GM21526 (cell line): ENCODE data around the gene TMEM233.
"Not testable (repeated sequence)": the region's sequence is repeated elsewhere in the genome, so short reads cannot be mapped to it uniquely, and the experiment has no call there.

ENCODE experiments used
- ATAC-seq: cut with Tn5 transposase; IDR thresholded peaks from one replicate; pipeline ENCODE4 v1.9.1; 2021; ENCODE audit warnings: moderate library complexity; ENCODE audit not compliant: unreplicated experiment, low FRiP score

TMEM233 gene

DNA sequence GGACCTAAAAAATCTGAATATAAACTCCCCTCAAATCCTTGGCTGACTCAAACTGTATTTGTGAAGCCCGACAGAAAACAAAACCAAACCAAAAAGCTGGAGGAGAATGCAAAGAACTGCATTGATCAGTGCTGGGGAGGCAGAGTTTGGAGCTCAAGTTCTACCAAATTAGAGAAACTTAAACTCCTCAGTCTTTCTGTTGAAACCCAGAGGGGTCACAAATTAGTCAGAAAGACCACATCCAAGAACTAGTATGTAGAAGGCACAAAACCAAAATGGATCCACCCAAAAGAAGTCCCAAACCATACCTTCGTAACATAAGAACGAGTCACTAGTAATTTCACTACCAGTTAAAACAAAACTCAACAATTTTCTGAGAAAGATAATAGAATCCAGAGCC lies 59.1 kb downstream of the TMEM233 start:
- no peak for ATAC-seq

DNA sequence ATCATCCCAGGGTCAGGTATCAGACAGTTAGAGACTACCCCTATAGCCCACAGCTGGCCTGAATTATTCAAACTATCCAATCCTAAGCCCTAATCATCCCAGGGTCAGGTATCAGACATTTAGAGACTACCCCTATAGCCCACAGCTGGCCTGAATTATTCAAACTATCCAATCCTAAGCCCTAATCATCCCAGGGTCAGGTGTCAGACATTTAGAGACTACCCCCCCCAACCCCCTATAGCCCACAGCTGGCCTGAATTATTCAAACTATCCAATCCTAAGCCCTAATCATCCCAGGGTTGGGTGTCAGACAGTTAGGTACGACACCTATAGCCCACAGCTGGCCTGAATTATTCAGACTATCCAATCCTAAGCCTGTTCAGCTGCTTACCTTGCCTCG lies 63.4 kb downstream of the TMEM233 start:
- ATAC-seq: not testable (repeated sequence)

DNA sequence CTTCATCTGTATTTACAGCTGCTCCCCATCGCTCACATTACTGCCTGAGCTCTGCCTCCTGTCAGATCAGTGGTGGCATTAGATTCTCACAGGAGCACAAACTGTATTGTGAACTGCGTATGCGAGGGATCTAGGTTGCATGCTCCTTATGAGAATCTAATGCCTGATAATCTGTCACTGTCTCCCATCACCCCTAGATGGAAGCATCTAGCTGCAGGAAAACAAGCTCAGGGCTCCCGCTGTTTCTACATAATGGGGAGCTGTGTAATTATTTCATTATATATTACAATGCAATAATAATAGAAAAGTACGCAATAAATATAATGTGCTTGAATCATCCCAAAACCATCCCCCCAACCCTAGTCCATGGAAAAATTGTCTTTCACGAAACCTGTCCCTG lies 64.6 kb downstream of the TMEM233 start:
- ATAC-seq: not testable (repeated sequence)

DNA sequence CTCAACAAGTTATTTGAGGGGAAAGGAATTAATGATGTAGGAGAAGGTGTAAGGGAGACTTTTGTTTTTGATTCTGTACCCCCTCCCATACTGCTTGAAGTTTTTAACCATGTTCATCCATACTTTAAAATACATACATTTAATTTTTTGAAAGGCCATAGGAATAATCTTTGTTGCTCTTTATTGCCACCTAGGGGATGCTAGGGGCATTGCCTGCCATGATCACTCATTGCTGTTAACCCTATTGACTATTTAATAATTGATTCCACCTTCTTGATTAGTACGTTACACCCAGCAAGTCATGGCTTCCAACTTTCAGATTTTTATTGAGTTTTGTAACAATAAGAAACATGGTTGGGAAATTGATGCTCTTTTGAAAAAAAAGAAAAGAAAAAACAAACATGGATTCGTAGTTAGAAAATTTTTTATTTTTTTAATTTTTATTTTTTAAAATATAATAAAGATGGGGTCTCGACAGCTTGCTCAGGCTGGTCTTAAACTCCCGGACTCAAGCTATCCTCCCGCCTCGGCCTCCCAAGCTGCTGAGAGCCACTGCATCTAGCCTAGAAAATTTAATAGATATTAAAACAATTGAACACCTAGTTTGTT lies 65.8 kb downstream of the TMEM233 start:
- ATAC-seq: peak; percentile 61

DNA sequence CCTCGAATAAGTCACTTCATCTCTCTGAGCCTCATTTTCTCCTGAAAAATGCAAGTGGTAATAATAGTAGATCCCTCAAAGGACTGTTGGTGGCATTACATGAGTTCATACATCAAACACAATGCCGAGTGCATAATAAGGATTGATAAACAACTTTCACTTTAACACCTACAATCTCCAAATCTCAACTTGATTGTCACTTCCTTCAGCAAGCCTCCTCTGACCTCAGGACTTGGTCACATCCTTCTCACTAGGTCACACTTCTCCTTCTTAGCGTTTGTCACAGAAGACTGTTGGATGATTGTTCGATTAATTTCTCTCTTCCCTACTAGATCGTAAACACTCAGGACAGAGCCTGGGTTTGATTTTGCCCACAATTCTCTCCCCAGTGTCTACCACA lies 66.5 kb downstream of the TMEM233 start:
- ATAC-seq: no peak

DNA sequence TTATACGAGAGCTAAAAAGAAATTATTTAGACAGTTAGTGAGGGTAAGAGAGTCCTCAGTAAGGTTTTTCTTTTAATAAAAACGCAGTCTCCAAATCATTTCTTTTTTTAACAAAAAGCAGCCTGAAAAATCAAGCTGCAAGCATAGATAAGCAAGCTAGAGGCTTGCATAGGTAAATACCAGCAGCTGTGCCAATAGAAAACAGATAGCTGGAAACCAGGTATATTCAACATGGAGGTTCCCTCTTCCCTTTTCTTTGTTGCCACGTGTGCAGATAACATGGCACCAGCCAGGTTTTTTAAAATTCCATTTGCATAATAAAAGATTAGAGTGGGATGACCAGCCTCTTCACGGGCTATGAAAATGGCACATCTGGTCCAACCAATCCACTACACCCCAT lies 68.3 kb downstream of the TMEM233 start:
- no peak for ATAC-seq

DNA sequence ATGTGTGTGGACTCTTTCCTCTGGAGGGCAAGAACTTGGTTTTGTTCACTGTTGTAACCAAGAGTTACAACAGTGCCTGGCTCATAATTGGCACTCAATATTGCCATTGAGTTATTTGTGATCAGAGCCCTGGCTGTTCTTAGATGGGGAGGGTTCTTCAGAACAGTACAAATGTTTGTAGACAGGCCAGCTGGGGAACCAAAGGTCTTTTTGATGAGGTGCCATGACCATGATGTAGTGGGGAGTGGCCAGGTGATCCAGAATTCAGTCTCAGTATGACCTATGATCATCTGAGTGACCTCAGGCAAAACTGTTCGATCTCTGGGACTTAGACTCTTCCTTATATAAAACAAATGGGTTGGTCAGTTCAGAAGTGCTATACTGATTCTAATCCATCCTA lies 71.1 kb downstream of the TMEM233 start:
- no peak for ATAC-seq

DNA sequence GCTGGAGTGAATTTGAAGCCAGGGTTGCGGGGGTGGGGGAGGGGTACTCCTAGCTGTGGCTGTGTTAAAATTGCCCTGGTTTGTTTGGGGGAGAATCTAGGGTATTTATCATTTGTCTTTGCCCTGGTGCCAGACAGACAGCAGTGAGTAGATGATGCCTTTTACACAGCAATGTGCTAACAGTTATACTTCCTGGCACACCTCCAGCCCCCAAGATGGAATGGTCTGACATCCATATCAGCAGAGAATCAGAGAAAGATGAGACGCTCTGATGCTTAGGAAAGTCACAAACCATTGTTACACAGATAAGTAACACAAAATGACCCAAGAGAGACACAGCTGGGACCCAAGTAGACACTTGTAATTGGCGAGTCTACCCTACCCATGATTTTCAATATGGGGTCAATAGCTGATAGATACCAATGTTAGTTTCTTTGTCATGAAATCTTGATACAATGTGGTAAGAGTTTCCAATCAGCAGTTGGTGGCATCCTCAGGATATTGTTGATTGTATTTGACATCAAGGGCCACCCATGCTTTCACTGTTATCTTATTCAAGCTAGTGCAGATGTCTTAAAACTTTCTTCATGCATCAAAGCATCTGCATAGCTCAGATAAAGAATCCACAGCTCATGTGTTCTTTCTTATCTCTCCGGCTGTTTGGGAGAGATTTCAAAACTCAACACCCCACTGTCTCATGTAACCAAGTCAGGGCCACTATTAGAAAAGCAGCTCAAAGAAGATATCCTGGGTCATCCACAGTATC lies 71.8 kb downstream of the TMEM233 start:
- no peak for ATAC-seq

DNA sequence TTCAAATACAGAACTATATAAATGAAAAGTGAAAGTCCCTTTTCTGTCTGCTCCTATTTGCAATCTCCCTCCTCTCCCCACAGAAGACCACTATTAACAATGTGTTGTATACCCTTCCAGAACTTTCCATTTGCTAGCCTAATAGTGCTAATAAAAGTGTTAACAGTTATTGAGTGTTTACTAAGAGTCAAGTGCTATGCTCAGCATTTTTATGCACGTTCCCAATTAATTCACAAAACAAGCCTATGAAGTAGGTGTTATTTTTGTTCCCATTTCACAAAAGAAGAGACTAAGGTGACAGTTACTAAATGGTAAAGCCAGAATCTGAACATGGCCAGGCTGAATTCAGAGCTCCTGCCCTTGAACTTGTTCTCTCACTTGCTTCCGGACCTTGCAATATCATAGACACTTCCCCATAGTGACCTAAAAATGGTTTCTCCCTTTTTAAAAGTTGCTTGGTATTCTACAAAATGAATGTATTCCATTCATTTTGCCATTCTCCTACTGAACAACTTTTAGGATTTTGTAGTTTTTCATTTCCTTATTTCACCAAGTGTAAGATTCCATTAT lies 72.7 kb downstream of the TMEM233 start:
- ATAC-seq: no peak

DNA sequence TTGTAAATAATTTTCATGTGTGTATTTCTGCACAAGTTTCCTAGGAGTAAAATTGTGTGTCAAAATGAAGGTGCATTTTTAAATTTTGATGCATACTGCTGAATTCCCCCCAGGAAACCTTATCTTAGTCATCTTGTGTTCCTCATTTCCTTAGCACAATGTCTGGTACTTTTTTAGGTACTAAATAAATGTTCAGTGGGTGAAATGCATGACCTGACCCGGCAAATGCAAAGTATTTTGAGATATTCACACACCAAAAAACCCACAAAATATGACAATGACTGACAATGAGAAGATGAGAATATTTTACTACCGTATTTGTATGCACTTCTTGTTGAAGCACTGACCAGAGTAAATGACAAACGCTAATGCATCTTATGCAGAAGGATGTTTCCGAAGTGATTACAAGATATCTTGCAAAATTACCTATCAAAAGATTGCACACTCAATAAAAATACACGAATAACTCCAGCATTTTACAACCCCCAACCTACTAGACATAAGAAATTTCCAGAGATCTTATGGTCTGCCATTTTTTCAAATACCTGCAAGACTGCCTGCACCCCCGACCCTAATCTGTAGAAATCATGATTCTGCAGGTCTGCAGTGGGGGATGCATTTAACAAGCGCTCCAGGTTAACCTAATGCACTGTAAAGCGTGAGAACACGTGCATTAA lies 73.5 kb downstream of the TMEM233 start:
- no peak for ATAC-seq

DNA sequence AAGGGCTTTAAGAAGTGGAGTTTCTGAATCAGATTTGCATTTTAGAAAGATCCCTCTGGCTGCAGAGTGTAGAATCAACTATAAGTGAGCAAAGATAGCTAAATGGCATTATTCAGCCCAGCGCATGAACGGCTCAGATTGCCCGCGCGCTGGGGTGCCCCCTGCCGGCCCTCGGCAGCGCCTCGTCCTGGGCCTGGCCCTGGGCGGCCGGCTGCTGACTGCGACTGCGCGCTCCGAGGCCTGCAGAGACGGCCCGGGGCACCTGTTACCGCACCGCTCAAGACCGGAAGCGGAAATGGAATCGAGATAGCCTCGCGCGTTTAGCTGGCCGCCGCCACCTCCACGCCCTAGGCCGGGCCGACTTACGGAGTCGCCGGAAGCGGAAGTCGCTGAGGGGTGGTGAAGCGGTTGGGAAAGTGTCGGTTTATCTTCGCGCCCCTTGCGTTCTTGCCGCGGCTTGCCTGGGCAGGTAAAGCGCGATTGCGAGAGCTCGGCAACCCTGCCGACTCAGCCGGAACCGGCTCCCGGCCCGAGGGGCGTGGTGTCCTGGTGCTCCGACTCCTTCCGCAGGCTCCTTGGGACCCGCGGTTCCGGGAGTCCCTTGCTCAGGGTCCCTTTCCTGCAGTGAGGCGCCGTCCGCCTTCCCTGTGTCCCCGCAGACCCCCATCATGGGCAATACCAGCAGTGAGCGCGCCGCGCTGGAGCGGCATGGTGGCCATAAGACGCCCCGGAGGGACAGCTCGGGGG lies 74.2 kb downstream of the TMEM233 start, which contains the start of gene PRKAB1:
Gene PRKAB1, plus strand, starts transcription at position 557 of the 747 bp plus-strand sequence. Its CDS starts 112 bp downstream, at position 669.
- peak; percentile 94 for ATAC-seq

DNA sequence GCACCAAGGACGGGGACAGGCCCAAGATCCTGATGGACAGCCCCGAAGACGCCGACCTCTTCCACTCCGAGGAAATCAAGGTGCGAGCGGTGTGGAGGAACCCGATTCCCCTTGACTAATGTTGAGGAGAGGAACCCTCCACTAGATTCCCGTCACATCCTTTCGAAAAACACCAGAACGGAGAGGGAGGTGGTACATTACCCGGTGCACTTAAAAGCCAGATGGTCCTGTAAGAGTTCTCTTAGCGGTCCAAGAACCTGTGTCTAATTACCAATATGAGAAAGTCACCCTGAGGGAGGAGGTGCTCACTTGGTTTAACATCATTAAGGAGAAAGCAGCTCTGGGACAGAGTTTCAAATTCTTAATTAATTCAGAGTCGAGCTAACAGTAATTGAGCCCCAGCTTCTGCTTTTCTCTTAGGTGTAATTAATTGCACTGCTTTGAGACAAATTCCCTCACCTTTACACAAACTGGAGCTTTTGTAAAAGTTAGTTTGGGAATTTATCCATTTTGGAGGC lies 74.8 kb downstream of the TMEM233 start:
- ATAC-seq: no peak

DNA sequence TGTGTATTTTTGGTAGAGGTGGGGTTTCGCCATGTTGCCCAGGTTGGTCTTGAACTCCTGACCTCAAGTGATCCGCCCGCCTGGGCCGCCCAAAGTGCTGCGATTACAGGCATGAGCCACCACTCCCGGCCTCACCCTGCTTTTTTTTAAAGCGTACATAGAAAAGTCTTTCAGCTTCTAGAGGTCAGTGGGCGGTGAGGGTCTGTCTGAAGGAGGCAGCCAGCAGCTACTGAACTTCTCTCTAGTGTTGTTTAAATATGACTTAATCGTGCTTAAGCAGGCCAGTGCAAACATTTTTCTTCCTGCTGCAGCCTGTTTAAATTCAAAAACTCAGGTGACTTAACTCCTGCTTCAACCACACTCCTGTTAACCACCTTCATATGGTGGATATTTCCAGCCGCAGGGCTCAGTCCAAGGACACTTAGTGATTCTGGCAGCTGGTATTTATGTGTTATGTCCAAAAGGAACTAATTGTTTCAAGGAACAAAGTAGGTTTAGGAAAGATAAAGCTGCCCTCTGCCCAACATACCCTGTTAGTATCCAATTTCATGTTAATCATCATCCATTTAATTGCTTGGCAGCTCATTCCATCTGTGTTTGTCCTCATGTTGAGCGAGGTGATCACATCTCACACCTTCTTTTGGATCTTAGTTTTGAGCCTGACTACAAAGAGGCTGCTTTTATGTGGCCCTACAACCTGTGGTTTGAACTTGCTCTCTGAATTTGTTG lies 76.3 kb downstream of the TMEM233 start:
- no peak for ATAC-seq

DNA sequence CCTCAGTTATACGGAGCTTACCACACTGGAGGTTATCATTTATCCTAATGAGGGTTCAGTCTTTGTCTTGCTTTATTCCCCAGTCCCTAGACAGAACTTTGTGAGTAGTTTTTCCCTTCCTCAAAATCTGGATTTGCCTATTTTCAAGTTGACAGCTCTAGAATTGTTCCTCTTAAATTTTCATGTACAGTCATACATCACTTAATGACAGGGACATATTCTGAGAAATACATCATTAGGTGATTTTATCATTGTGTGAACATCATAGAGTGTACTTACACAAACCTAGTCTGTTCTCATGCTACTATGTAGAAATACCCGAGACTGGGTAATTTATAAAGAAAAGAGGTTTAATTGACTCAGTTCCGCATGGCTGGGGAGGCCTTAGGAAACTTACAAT lies 77.5 kb downstream of the TMEM233 start:
- ATAC-seq: no peak

DNA sequence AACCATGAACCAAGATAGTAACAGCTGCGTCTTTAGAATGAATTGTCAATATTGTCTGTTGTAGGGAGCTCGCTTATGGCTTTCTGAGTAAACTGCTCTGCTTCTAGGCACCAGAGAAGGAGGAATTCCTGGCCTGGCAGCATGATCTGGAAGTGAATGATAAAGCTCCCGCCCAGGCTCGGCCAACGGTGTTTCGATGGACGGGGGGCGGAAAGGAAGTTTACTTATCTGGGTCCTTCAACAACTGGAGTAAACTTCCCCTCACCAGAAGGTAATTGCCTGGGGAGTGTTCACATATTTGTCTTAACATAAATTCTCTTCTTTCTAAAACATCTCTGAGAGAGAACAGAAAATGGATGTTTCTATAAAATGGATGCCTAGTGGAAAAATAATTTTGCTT lies 78.6 kb downstream of the TMEM233 start:
- ATAC-seq: no peak

DNA sequence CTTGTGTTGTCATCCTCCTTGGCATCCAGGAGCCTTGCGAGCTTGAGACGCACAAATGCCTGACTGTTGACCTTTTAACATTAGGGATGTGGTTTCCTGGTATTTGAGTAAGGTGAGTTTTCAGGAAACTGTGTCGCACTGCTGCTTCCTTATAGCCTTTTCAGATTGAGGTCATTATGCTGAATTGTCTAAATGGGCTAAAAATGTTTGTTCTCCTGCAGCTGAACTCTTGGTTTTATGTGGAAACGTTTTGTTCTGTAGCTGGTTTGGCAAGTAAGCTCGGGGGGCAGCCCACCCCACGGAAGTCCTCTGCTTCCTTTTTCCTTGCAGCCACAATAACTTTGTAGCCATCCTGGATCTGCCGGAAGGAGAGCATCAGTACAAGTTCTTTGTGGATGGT lies 80.1 kb downstream of the TMEM233 start:
- no peak for ATAC-seq

DNA sequence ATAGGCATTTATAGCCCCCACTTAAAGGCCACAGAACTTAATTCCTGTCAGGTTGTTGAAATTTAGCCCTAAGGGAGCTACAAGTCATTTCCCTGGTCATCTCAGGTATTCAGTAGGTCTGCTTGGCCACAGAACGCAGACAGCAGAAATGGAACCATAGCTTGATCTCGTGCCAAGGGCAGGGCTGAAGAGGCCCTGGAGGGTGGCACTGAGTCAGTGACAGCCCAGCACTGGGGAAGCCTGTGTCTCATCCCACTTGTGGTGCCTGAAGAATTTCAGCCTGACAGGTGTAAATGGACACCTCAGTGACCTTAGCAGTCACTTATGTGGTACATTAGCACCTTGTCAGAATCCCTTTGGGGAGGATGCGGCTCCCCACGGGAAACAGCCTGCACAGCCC lies 81.0 kb downstream of the TMEM233 start:
- ATAC-seq: no peak

DNA sequence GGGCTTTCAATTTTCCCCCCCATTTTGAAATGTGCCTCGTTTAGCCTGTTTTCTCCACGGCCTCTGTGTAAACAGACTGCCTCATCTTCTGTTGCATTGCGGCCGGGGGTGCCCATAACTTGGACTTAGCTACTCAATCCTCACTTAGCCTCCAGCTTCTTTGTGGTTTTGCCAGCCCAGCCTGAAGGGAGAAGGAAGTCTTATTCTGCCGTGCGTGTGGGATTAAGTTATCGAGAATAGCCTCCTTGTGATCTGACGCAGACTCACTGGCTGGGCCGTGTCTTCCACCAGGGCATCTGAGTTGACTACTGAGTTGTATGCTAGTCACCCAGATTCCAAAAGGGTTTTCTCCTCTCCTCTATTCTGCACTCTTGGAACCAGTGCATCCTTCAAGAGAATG lies 82.4 kb downstream of the TMEM233 start:
- ATAC-seq: no peak

DNA sequence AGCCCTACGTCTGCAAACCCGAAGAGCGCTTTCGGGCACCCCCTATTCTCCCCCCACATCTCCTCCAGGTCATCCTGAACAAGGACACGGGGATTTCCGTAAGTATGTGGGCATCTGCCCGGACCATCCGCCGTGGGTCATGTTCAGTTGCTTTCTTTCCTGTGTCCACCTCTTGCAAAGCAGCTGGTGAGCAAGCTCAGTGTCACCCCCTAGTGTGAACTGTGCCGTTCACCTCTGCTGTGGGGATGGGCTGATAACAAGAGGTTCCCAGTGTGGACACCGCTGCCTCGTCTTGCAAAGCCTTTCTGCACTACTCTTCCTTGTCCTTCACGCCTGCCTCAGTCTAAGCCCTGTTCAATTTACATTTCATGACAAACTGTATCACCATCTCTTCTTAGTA lies 83.0 kb downstream of the TMEM233 start:
- ATAC-seq: no peak

DNA sequence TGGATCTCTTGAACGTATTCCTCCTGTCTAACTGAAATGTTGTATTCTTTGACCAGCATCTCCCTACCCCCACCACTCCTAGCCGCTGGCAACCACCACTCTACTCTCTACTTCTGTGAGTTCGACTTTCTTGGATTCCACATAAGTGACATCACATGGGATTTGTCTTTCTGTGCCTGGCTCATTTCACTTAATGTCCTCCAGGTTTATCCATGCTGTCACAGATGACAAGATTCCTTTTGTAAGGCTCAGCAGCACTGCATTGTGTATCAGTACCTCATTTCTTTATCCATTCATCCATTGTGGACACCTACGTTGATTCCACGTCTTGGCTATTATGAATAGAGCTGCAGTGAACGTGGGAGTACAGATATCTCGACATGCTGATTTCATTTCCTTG lies 84.9 kb downstream of the TMEM233 start:
- ATAC-seq: no peak
